GM19452 (cell line): Measurements from ENCODE around the gene CAPN11.

ENCODE experiments used
- ATAC-seq: cut with Tn5 transposase; IDR thresholded peaks from one replicate; pipeline ENCODE4 v1.9.1; 2021; ENCODE audit not compliant: unreplicated experiment

CAPN11 gene

DNA sequence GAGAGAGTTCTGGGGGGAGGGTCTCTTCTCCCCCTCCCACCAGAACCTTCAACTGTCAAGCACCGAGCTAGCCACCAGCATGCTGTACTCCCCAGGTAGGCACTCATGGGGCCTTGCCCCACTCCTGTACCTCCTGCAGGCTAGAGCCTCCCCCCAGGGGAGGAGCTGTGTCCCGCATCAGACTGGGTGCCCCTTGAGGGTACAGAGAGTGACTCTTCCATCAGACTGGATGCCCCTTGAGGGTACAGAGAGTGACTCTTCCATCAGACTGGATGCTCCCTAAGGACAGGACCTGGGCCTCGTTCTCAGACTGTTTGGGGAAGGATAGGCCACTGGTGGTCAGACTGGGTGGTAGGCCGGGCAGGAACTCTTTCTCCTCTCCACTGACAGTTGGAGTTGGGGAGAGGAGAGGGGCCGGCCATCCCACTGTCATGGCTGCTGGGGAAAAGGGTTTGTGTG is at the start of gene CAPN11:
CAPN11 (plus strand) TSS at position 51 of the 459 bp plus-strand sequence; CDS start at position 80, 29 bp downstream.
- ATAC-seq = no peak

DNA sequence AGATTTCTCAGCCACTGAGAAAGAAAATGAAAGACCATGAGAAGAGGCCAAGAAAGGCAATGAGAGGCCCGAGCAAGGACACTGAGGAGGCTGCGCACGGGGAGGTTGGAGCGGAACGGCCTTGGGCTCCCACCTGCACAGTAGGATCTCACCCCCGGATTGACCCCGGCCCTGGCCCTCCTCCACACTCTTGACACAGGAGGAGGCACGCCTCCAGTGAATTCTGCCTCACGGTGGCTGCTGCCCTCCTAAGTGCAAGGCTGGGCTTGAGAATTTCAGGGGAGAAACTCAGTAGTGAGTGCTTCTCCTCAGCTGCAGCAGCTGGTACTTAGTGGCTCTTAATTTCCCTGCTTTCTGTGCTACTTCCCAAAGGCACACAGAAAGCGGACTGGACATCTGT is 49.4 kb upstream of the CAPN11 start:
- no peak for ATAC-seq

DNA sequence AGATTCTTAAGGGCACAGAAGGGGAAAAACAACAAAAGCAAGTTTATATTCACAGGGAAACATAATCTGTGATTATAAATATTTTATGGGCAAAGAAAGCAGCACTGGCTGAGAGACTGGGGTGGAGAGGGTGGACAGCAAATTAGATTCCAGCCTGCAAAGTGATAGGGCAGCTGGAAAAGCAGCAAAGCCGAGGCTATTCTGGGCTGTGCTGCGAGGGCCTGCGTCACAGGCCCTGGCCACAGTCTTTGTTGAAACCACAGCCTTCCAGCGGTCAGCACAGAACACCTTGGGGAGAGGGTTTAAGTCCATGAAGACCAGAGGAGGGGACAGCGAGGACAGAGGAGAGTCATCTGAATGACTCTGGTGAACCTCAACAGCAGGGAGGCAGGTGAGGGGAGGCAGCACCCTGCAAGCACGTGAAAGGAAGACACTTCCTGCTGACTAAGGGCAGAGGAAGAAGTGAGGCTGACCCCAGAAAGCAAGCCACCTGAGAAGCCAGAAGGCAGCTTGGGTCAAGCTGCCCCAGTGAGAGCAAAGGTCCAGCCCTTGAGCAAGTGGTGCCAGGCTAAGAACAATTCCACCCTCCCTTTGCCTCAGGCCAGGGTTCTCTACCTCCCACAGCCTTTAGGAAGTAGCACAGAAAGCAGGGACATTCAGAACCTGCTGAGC is 48.5 kb upstream of the CAPN11 start:
- ATAC-seq = no peak

DNA sequence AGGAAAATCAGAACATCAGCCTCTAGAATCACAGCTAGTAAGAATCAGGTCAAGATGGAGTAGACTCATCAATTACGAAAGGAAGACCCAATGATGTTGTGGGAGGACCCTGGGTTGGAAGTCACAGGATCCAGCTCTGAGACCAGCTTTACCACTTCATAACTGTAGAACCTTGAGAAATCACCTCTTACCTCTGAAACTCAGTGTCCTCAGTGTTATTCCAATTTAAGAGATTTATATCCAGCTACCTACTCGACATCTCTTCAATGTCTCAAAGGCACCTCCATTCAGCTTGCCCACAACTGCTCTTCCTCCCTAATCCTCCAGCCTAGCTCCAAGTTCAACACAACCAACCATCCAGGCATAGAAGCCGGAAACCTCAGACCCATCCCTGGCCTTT is 47.7 kb upstream of the CAPN11 start:
- ATAC-seq = no peak

GRCh38 chr6:44111434-44112417 is 46.9 kb upstream of the CAPN11 start:
- ATAC-seq = no peak

DNA sequence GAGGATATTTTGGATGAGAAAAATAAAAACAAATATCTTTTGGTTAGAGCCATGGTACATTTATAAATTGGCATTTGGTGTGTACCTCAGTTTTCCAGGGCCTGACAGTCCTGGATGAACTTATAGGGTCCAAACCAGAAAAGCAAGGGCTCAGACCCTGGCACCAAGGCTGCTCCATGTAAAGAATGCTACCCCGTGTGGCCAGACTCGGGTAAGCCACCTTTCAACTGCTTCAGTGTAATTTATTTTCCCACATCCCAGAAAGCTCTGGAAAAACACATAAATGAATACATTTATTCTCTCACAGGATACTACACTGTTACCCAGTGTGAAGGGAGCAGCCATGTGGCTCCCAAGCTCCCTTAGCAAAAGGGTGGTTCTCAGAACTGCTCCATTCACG is 45.2 kb upstream of the CAPN11 start:
- no peak for ATAC-seq

- no peak for ATAC-seq
These were observed 42.8 kb upstream of the CAPN11 start for GRCh38 chr6:44115866-44116265.

GRCh38 chr6:44116641-44117382 is 41.8 kb upstream of the CAPN11 start:
- no peak for ATAC-seq

DNA sequence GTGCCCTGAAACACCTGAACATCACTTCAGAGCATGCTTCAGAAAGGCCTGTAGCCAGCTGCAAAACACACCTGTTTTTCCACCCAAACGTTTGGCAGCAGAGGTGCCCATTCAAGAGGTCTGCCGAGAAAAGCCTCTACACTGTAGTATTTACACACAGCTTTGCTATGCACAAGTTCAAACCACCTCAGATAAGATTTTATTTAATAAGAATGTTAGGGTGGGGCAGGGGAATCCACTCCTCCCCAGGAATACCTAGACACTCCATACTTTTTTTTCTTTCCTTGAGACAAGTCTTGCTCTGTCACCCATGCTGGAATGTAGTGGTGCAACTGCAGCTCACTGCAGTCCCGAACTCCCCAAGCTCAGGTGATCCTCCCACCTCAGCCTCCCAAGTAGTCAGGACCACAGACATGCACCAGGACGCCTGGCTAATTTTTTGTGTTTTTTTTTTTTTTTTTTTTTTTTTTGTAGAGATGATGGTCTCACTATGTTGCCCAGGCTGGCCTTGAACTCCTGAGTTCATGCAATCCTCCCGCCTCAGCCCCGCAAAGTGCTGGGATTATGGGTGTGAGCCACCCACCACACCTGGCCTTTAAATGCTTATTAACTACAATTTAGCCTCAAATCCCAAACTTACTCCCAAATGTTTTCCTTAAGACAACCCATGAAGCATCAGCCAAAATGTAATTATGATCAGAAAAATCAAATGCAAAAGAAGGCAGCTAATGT is 41.1 kb upstream of the CAPN11 start:
- no peak for ATAC-seq

- no peak for ATAC-seq
These were observed 38.8 kb upstream of the CAPN11 start for GRCh38 chr6:44119704-44120262.

DNA sequence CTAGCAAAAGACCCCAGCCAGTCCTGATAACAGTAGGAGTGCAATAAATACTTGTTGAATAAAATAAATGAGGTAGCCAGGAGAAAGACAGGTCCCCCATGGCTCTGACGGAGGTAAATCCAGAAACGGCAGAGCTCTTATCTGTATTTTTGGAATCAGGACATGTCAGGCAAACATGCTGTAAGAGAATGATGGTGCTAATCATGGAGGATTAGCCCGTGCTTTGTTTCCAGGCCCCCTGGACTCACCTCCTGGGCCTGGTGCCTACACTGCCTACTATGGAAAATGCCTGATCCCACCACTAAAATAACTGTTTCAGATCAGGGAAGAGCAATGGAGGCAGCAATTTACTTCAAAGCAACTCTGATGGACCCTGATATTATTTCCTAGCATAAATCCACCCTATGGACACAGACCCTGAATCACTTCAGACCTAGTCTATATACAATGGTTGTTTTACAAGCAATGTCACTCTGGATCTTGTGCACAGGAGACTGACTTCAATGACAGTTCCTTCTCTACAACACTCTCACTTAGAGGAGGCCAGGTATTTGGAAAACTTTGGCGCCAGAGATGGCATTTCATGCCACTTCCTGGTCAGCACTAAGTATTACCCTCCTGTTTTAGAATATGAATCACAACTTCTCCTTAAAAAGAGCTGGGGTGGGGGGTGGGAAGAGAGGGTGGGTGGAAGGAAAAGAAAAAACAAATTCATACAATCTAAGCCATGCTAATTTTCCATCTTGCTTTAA is 37.8 kb upstream of the CAPN11 start:
- no peak for ATAC-seq

DNA sequence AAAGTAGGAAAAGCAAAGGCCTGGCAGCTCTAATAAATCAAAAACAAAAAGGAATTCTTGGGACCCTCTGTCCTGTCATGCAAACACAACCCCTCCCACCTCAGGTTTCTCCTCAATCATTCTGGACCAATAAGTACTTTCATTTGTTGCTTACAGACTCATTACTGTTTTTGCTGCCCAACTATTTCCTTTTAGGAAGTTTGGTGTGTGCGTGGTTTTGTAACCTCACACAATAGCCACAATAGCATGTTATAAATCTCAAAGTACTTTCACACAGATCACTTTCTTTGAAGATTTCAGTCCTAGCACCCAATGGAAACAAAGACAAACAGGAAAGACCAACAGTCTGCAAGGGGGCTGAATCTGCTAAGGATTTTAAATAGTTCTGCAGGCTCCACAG is 35.8 kb upstream of the CAPN11 start:
- ATAC-seq = no peak

DNA sequence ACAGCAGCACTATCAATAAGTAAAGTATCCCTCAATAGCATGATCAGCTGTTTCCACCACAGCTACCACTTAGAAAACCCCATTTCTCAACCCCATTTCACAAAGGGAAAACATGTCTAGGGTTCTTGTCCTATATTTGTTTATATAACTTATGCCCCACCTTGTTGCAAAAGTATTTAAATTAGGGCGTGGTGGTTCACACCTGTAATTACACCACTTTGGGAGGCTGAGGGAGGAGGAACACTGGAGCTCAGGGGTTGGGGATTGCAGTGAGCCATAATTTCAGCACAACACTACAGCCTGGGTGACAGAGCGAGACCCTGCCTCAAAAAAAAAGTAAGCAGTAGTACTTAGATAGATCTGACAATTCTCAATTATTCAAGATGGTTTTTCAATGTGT is 35.1 kb upstream of the CAPN11 start:
- ATAC-seq = no peak

GRCh38 chr6:44126320-44127149 is 32.1 kb upstream of the CAPN11 start:
- peak; percentile 43 for ATAC-seq

- ATAC-seq = peak; percentile 55
These were observed 31.2 kb upstream of the CAPN11 start, which contains the start of the genes MRPL14 and TMEM63B for GRCh38 chr6:44127186-44128019. Gene MRPL14, minus strand, starts transcription at chr6:44127452. Its CDS starts 10,841 bp downstream, at chr6:44116611. Gene TMEM63B, plus strand, starts transcription at chr6:44127554. Its CDS starts 7,031 bp downstream, at chr6:44134585.

- ATAC-seq = no peak
These were observed 30.4 kb upstream of the CAPN11 start for GRCh38 chr6:44128020-44128917.
